ENCODE results near the gene C2.

- TF ChIP-seq CTCF (IDR thresholded peaks at IDR 0.05; ENCODE audit: insufficient read depth, low read length): no peak
- no peak for TF ChIP-seq POLR2AphosphoS5 (IDR thresholded peaks at IDR 0.05; ENCODE audit: low read depth)
- TF ChIP-seq REST (IDR thresholded peaks at IDR 0.05; ENCODE audit: insufficient replicate concordance, low read depth): no peak
- TF ChIP-seq GABPA (IDR thresholded peaks at IDR 0.05; ENCODE audit: low read depth): no peak
- TF ChIP-seq SPI1 (IDR thresholded peaks at IDR 0.05; ENCODE audit: borderline replicate concordance, low read depth): no peak
Observed at GRCh38 chr6:31963921-31964320, 36.4 kb downstream of the C2 start.
